Vagina (tissue), 2 donors: Measurements from ENCODE around the gene GGA1.

ENCODE experiments used
- CTCF ChIP-seq, 3 experiments: fragments of 450-650 bp in 2 of 3; fragments of 200-600 bp in 1 of 3; sonication (generic) in 1 of 3; IDR thresholded peaks; one replicate each; pipeline ENCODE4 v1.5.1; 2017 to 2019; ENCODE audit warnings: antibody characterized with exemption in 3 of 3, mild to moderate bottlenecking in 2 of 3, moderate library complexity in 2 of 3
- POLR2AphosphoS5 ChIP-seq, 2 donors: sonication (generic); formaldehyde crosslinking; IDR thresholded peaks; one replicate each; pipeline ENCODE4 v1.9.0; 2017; ENCODE audit warnings: antibody characterized with exemption in 2 of 2, mild to moderate bottlenecking in 2 of 2, low read depth in 1 of 2; ENCODE audit not compliant: insufficient read depth in 1 of 2

- TF ChIP-seq CTCF (IDR thresholded peaks at IDR 0.05) (peak; percentile 67 to 91 (median 83)), POLR2AphosphoS5 (IDR thresholded peaks at IDR 0.05; ENCODE audit: insufficient read depth in 1 of 2, low read depth in 1 of 2) (peak; percentile 44 to 65)
These were observed 1.4 kb upstream of the GGA1 start for GRCh38 chr22:37607010-37607934.
